HG02678 (cell line): ENCODE data around the gene LENG8.
A peak's percentile ranks its signal among the peaks of the same experiment; 100 is the strongest.

Experiments used
- ATAC-seq: cut with Tn5 transposase; IDR thresholded peaks from one replicate; pipeline ENCODE4 v1.9.1; 2021; ENCODE audit warnings: mild to moderate bottlenecking, moderate library complexity; ENCODE audit not compliant: unreplicated experiment

The LENG8 gene

DNA sequence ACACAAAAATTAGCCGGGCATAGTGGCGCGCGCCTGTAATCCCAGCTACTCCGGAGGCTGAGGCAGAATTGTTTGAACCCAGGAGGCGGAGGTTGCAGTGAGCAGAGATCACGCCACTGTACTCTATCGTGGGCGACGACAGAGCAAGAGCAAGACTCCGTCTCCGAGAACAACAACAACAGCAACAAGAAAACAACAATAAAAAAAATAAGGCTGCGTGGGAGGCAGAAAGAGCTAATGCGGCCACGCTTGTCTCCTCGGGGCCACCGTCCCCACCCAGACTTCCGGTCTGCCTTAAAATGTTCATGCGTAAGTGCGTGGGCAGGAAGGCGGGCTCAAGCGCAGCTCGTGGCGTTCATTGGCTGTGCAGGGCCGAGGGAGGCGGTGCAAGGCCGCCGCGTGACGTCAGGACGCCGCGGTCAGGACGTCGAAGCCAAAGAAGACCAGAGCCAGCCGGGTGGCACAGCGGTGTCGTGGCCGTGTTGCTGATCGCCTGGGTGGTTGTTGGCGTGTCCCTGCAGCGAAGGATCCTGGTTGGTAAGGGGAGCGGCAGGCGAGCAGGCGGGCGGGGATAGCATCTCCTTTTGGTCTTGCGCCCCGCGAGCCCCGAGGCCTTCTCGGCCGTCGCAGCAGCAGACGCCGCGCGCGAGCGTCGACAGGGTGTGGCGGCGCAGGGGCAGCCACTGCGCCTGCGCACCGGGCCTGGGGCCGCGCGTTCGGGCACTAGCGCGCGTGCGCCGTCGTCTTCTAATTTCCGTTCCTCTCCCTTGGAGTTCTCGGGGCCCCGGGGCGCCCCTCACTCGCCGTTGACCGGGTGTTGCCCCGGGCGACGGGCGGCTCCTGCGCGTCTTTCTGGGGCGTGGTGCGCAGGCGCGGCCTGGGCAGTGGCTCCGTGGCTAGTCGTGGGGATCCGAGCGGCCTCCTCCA, at the start of gene LENG8:
Gene LENG8 (plus strand): TSS at position 426 of the 927 bp plus-strand sequence. CDS start 2,146 bp downstream, outside the sequence.
- ATAC-seq: peak; percentile 87

- no peak for ATAC-seq
Observed at GRCh38 chr19:54400913-54401312, 48.1 kb upstream of the LENG8 start.

- no peak for ATAC-seq
Observed at GRCh38 chr19:54403054-54403453, 45.9 kb upstream of the LENG8 start.

DNA sequence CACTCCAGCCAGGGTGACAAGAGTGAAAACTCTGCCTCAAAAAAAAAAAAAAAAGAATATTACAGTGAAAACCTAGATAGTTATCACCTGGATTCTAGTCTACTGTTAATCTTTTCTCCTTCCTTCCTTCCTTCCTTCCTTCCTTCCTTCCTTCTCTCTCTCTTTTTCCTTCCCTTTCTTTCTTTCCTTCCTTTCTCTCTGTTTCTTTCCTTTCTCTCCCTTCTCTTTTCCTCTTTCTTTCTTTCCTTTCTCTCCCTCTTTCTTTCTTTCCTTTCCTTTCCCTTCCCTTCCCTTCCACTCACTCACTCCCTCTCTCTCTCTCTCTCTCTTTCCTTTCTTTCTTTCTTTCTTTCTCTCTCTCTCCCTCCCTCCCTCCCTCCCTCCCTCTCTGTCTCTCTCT, 43.4 kb upstream of the LENG8 start:
- no peak for ATAC-seq

- ATAC-seq: no peak
Observed at GRCh38 chr19:54407780-54408179, 41.2 kb upstream of the LENG8 start.

- ATAC-seq: no peak
Observed at GRCh38 chr19:54408456-54409026, 40.5 kb upstream of the LENG8 start.

DNA sequence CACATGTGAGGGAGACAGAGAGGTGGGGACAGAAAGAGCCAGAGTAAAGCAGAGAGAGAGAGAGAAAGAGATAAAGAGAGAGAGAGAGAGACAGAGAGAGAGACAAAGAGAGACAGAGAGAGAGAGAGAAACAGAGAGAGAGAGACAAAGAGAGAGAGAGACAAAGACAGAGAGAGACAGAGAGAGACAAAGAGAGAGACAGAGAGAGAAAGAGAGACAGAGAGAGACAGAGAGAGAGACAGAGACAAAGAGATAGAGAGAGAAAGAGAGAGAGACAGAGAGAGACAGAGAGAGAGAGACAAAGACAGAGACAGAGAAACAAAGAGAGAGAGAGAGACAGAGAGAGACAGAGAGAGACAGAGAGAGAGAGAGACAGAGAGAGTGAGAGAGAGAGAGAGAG, 38.0 kb upstream of the LENG8 start:
- ATAC-seq: no peak

DNA sequence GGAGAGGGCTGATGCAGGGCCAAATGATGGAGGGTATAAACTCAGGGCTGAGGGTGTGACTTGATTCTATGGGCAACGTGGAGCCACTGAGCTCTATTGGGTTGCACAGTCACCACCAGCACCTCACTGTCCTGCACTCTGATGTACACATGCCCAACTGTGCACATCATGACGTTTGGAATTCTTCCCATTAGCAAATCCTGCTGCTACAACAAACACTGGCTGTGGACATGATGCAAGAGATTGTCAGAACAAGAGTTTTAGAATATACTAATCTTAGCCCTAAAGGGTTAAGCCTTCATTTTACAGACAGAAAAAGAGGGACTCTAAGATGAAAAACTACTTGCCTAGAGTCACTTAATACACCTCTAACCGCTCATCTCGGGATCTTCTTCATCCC, 36.1 kb upstream of the LENG8 start:
- no peak for ATAC-seq

- no peak for ATAC-seq
Observed at GRCh38 chr19:54414156-54414555, 34.8 kb upstream of the LENG8 start.

GRCh38 chr19:54415208-54415900, 33.6 kb upstream of the LENG8 start, which contains the start of gene TTYH1:
TSS of gene TTYH1 (plus strand) at chr19:54415464. CDS start at chr19:54415553, 89 bp downstream.
- no peak for ATAC-seq

- ATAC-seq: no peak
Observed at GRCh38 chr19:54415901-54416673, 32.9 kb upstream of the LENG8 start.

DNA sequence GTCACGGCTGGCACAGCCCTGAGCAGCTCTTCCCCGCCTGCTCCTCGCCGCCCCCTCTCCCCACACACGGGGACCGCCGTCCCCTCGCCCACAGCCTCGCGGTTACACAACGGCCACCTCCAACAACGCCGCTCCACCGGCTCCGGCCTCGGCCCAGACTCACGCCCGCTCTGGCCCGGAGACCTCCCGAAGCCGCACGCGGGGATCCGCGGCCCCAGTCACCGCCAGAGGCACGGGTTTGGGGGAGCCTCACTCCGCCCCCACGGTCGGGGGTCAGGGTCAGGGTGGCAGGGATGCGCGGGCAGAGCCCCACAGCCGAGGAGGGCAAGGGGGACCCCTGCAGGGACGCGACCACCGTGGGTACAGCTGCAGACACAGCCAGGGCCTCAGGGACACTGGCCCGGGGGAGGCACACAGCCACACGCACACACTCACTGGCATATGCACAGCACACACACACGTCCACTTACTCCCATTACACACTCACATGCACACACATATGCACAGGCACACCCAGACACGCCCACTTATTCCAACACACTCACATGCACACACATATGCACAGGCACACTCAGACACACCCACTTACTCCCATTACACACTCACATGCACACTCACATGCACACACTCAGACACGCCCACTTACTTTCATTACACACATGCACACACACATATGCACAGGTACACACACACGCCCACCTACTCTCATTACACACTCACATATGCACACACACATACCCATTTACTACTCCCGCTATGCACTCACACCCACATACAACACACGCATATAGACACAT, 32.1 kb upstream of the LENG8 start:
- no peak for ATAC-seq

- ATAC-seq: no peak
Observed at GRCh38 chr19:54418030-54418929, 30.7 kb upstream of the LENG8 start.

DNA sequence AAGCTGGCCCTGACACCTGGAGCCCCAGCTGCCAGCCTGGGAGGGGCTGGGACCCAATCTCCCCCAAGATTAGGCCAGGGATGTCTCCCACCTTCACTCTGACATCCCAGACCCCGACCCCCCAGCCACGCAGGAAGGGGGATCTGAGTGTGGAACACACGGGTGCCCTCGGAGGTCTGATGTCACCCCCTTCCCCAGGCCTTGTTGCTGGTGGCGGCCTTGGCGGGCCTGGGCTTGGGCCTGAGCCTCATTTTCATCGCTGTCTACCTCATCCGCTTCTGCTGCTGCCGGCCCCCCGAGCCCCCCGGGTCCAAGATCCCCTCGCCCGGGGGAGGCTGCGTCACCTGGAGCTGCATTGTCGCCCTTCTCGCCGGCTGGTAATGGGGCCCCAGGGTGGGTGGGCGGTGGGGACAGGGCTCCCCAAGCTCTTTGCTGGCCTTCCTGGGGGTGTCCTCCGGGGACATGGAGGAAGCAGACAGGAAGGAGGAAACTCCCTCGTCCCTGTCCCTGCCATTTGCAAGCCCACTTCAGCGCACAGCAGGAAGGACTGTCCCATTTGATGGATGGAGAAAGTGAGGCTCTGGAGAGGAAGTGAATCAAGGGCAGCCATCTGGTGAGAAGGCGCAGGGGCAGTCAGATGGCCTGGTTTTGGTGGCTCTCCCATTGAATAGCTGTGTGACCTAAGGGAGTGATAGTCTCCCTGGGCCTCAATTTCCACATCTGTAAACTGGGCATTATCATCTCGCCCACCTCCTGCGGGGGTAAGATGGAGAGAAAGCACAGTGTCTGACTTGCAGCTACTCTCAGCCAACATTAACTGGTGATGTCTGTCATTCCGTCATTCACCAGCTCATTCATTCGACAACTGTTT, 29.8 kb upstream of the LENG8 start:
- ATAC-seq: no peak

GRCh38 chr19:54420068-54420382, 29.0 kb upstream of the LENG8 start:
- ATAC-seq: no peak

GRCh38 chr19:54420383-54421168, 28.4 kb upstream of the LENG8 start:
- no peak for ATAC-seq

DNA sequence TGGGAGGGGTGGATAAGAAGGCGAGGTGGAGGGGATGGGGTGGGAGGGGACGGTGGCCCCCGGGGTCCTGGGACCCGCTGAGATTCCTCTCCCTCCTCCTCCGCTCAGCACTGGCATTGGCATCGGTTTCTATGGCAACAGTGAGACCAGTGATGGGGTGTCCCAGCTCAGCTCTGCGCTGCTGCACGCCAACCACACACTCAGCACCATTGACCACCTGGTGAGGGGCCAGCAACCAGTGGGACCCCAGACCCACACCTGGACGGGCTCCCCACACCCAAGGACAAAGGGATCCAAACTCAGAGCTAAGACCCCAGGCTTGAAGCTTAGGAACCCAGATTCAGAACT, 27.9 kb upstream of the LENG8 start:
- no peak for ATAC-seq

DNA sequence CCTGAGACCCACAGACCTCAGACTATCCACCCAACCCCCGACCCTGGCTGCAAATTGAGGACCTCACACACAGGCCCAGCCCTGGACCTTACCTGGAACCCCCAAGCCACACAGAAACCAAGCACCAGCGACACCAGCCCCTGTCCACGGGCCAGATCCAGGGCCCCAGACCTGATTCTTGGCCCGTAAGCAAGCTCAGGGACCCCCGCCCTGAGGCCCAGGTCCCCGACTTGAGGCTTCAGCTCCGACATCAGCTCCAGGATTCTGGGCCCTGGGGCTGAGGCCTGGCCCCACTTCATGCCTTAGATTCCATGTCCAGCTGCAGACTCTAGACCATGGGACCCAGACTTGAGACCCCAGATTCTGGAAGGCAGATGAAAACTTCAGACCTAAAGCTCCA, 27.5 kb upstream of the LENG8 start:
- ATAC-seq: no peak
